ENCODE measurements around the gene MYO19.

The MYO19 gene

DNA sequence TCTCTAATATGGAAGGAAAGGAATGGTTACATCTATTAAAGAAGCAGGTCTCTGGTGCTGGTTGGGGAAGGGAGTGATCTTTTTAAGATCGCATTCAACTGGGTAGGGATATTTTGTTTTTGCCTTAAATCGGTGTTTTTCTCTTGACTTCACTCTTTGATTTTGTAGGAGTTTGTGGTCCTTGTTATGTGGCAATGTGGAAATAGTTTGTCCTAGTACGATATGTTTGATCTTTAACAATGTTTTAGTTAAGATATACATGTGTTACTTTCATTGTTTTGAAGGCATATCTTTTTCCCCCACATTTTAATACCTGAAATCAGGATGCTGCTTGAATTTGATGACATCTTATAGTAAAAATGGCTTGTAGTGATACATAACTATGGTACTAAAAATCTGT is 18.8 kb upstream of the MYO19 start:
- no peak for DNase-seq (ENCODE audit: extremely low spot score)
- ChIA-PET POLR2A (interaction anchor here (0.7 kb wide), 1 partner anchor 396 kb away, joined by 5 read pairs; the partner anchor contains the start of gene AATF), CTCF (interaction anchor here (1.2 to 2.0 kb wide), 2 partner anchors 19 to 50 kb away, joined by 3 to 5 read pairs; partner anchors contain the start of gene MYO19)
- TF ChIP-seq CTCF (IDR thresholded peaks at IDR 0.05; ENCODE audit: control extremely low read depth, extremely low read depth, low read depth, missing control alignments) = no peak

GRCh38 chr17:36550491-36551417 is 16.1 kb upstream of the MYO19 start:
- peak; percentile 34 for DNase-seq (ENCODE audit: extremely low spot score)
- TF ChIP-seq CTCF (IDR thresholded peaks at IDR 0.05; ENCODE audit: control extremely low read depth, extremely low read depth, low read depth, missing control alignments) = no peak
- ChIA-PET CTCF (no interaction called here), POLR2A (no interaction called here)

GRCh38 chr17:36547776-36548175 is 13.1 kb upstream of the MYO19 start:
- POLR2A ChIA-PET = no interaction called here
- TF ChIP-seq CTCF (IDR thresholded peaks at IDR 0.05; ENCODE audit: control extremely low read depth, extremely low read depth, low read depth, missing control alignments) = no peak
- CTCF ChIA-PET = interaction anchor here (3.1 kb wide), 1 partner anchor 10 kb away, joined by 6 read pairs; no protein-coding TSS in a partner anchor
- no peak for DNase-seq (ENCODE audit: extremely low spot score)

- ChIA-PET CTCF (interaction anchor here (1.1 to 3.1 kb wide), 4 partner anchors 10 to 55 kb away, joined by 4 to 8 read pairs (median 6); partner anchors contain the start of genes MRM1, MYO19 and PIGW), POLR2A (no interaction called here)
- DNase-seq (ENCODE audit: extremely low spot score) = no peak
- TF ChIP-seq CTCF (IDR thresholded peaks at IDR 0.05; ENCODE audit: control extremely low read depth, extremely low read depth, low read depth, missing control alignments) = no peak
Measured at GRCh38 chr17:36546418-36547093, 11.9 kb upstream of the MYO19 start.

DNA sequence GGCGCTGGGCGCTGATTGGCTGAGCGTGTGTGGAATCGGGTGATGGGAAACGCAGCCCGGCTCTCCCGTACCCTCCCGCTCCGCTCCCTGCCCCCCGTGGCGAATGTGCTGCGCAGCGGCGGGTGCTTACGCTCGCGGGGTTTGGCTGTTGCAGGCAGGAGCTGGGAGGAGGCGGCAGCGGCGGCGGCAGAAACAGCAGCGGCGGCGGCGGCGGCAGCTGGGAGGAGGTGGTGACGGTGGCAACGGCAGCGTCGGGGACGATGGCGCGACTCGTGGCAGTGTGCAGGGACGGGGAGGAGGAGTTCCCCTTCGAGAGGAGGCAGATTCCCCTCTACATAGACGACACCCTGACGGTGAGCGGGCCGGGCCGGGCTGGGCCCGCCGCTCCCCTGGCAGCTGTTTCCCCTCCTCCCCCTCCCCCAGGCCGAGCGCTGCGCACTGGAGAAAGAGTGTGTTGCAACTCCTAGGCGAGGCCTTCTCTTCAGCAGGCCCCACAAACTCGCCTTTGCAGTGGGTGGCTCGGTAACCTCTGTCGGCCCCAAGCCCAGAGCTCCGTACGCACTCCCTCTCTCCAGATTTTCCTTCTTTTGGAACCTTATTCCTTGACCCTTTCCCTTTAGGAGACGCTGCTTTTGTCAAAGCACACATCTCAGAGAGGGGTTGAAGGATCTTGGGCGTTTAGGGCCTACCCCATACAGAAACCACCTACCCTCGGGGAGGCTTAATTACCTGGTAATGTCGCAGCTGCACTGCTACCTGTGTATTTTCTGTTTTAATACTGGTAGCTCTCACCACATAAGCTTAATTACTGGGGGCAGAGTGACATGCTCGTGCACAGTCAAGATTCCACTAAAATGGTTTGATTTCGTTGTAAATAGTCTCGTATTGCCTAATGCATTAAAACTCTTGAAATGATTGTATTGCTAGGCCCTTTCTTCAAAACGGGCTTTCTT is 11.1 kb upstream of the MYO19 start:
- POLR2A ChIA-PET = interaction anchor here (1.0 kb wide), 1 partner anchor 10 kb away, joined by 4 read pairs; no protein-coding TSS in a partner anchor
- DNase-seq (ENCODE audit: extremely low spot score) = peak; percentile 95
- no peak for TF ChIP-seq CTCF (IDR thresholded peaks at IDR 0.05; ENCODE audit: control extremely low read depth, extremely low read depth, low read depth, missing control alignments)
- CTCF ChIA-PET = interaction anchor here (1.1 to 3.1 kb wide), 5 partner anchors 9 to 56 kb away, joined by 4 to 8 read pairs (median 6); partner anchors contain the start of genes MRM1, MYO19 and PIGW

Measured in GM10248 (cell line).